Tibial nerve (tissue), 4 donors: Measurements from ENCODE around the gene EMD.

Experiments
- CTCF ChIP-seq, 5 experiments: fragments of 200-600 bp in 3 of 5; fragments of 450-650 bp in 2 of 5; sonication (generic) in 3 of 5; IDR thresholded peaks; one replicate each; pipeline ENCODE4 v1.5.1; 2016 to 2019; ENCODE audit warnings: antibody characterized with exemption in 5 of 5, mild to moderate bottlenecking in 3 of 5, moderate library complexity in 2 of 5
- EP300 ChIP-seq, 2 donors: sonication (generic); formaldehyde crosslinking; IDR thresholded peaks; one replicate each; pipeline ENCODE4 v1.6.1; 2017; ENCODE audit warnings: antibody characterized with exemption in 2 of 2, mild to moderate bottlenecking in 1 of 2
- POLR2A ChIP-seq, 2 donors: fragments of 450-650 bp; IDR thresholded peaks; one replicate each; pipeline ENCODE4 v1.6.1; 2017; ENCODE audit warnings: antibody characterized with exemption in 2 of 2, mild to moderate bottlenecking in 2 of 2, moderate library complexity in 2 of 2

GRCh38 chrX:154356596-154356995 lies 22.5 kb upstream of the EMD start:
- TF ChIP-seq CTCF (IDR thresholded peaks at IDR 0.05) (no peak), POLR2A (IDR thresholded peaks at IDR 0.05) (no peak), EP300 (IDR thresholded peaks at IDR 0.05) (no peak)
